GM18909 (cell line): ENCODE data around the gene AP5B1.
A peak's percentile ranks its signal among the peaks of the same experiment; 100 is the strongest.

Source experiments
- ATAC-seq: cut with Tn5 transposase; IDR thresholded peaks from one replicate; pipeline ENCODE4 v1.9.1; 2021; ENCODE audit warnings: mild to moderate bottlenecking; ENCODE audit not compliant: unreplicated experiment, poor library complexity

Gene AP5B1

DNA sequence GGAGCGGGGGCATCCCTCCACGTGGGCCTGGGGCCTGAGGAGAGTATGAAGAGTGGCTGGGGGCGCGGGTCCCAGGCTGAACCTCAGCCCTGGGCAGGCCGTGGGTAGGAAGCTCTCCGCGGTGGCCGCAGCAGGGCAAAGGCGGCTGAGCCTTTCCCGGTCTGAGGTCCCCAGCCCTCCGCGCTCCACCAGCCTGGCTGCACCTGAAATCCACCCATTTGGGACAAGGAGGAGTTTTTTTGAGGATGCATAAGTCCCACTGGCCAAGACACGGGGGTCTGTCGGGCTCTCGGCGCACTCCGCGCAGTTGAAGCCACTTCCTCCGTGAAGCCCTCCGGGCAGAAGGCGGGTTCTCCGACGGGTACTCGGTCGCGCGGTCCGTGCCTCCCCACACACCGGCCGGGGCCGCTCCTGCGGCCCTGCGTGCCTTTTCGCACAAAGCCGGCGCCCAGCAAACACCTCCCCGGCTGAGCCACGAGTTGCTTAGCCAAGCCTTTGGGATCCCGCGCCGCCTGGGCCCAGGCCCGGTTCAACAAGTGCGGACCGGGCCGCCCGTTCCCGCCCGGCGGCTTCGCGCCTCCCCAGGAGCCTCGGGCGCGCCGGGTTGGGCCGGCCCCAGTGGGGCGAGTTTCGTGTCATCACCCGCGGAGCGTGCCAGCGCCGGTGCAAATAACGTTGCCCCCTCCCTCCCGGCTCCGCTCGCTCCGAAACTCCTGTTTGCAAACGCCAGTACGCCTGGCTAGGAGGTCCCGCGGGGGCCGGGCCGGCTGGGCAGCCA, 5.4 kb upstream of the AP5B1 start:
- no peak for ATAC-seq

DNA sequence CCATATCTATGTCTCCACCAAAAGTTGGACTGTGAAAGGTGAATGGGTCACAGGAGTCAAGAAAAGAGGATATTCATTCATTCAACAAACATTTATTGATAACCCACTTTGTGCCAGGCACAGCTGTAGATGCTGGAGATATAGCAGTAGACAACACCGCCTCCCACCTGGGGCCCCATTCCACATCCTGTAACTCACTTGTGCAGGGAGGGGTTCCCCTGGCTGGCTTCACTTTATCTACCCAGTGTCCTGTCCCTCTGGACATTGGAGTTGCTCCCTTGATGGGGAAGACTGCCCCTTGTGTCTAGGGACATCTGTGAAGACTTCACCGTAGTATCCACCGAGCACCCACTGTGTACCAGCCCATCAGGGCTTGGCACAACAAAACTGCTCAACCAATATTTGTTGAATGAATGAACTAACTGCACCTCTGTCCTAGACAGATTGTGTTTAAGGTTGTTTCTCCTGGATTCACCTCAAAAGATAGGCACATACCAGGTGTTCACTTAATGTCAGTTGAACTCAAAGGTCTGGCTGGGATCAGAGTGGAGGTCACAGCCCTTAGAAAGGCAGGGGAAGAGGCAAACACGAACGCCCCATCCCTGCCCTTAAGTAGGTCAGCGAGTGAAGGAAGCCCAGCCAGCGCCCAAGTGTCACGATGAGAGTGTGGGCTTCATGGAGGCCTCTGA, 4.7 kb upstream of the AP5B1 start:
- no peak for ATAC-seq

DNA sequence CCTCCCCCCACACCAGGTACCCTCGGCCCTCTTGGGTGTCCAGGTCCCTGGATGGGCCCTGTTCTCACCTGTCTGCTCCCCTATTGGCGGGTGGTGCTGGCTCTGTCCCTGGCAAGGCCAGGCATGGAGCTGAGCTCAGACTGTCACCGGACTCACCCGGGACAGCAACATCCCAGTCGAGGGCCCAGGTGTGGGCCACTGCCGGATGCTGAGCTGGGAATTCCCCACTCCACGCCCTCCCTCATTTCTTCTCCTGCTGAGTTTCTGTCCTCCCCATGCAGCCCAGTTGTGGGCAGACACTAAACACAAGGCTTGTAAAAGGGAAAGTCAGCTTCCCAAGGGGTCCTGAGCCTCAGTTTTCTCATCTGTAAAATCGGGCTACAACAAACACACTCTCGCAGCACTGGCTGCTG, 2.0 kb upstream of the AP5B1 start:
- no peak for ATAC-seq

DNA sequence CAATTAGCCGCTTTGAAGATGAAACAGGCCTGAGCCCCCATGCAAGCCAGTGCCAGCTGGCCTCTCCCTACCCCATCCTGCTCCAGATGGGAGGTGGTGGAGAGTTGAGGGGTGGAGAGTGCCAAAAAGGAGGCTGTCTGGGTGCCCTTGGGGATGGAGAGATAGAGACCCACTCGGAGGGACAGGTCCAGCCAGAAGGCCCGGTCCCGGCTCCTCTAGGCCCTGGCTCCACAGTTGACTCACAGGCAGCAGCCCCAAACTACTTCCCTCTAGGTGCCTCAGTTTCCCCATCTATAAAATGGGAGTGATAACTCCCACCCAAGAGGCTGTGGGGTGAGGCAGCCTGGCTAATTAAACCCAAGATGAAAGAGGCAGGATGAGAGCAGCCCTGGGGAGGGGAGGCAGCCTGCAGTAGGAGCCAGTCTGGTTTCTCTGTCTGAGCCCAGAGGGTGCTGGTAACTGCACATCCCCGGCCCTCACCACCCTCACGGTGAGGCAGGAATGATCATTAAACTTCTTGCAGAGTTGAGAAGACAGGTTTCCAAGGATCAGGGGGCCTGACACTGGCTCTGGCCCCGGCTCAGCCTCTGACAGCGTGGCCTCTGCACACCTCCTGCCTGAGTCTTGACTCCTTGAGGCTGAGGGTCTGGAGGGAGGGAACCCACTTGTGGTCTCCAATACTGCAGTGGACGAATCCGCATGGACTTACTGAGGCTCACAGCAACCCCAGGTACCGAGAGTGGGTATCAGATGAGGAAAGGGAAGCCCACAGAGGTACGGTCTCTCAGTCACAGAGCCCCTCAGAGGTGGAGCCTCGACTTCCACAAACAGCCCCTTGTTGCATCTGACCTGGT, 1.4 kb upstream of the AP5B1 start:
- no peak for ATAC-seq

DNA sequence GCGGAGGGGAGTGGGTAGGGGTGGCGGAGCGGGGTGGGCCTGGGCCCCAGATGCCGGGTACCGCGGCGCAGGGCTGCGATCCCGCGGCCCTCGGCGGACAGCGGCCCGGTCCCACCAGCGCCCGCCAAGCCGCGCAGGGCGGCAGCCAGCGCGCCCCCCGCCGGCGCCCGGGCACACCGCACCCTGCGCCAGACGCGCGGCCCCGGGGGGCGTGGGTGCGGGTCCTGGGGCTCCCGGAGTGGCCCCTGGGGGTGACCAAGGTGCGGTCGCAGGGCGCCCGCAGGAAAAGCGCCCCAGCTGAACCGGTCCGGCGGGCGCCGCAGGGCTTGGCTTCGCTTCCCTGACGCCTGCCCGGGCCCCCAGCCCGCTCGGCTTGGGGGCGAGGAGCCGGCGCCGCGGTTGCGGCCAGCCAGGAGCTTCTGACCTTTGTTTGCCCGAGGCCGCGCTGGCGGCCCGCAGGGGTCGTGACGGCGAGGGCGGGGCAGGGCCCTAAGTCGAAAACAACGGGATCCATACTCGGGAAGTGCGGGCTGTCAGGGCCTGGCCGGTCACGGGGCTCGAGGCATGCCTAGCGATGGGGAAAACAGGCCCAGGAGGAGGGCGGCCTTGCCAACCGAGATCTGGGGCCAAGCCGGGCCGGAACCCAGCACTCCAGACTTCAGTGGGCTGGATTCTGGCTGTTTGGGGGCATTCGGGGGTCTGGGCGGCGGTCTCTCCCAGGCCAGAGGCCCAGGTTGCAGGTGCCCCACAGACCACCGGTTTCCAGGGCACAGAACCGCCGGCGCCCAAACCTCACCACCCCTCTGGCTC, 581 bp upstream of the AP5B1 start:
- peak; percentile 37 for ATAC-seq

DNA sequence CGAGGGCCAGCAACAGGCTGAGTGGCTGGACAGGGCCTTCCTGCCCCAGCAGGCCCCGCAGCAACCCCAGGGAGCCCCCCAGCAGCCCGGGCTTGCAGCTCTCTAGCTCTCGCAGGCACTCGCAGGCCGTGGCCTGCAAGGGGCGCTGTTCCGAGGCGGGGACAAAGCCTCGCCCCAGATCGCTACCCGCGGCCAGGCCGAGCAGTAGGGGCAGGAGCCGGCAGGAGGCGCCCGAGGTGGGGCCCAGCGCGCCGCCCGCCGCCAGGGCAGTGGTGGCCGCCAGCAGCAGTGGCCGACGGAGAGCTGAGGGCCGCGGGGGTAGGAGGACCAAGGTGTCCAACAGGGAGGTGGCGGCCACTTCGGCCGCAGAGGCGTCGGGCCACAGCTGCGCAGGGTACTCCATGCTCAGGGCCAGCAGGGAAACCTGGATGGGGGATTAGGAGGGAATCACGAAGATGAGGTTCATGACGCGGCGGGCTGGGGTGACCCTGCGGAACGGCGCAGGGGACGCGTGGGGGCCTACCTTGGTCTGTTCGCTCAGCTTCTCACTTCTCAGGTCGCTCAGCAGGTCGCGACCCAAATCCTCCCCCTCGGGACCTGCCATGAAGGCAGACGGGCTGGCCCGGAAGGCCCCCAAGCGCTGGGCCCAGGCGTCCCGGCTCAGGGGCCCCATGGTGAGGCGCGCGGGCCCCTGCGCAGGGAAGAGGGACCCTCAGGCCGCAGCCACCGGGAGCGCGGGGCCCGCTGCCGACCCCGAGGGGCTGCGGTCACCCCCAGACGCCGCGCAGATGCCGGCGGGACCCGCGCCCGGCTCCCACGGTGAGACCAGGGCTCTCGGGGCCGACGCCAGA, 632 bp downstream of the AP5B1 start:
- ATAC-seq: peak; percentile 45

DNA sequence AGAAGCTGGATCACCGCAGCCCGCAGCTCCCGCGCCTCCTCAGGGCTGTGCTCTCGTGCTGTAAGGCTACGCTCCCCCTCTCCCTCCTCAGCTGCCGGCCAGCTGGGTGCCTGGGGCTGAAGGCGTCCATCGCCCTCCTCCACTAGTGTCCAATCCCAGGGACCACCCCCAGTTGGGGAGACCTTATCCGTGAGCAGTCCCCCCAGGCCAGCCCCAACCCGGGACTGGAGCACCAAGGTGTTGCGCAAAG, 1.2 kb downstream of the AP5B1 start:
- ATAC-seq: no peak

DNA sequence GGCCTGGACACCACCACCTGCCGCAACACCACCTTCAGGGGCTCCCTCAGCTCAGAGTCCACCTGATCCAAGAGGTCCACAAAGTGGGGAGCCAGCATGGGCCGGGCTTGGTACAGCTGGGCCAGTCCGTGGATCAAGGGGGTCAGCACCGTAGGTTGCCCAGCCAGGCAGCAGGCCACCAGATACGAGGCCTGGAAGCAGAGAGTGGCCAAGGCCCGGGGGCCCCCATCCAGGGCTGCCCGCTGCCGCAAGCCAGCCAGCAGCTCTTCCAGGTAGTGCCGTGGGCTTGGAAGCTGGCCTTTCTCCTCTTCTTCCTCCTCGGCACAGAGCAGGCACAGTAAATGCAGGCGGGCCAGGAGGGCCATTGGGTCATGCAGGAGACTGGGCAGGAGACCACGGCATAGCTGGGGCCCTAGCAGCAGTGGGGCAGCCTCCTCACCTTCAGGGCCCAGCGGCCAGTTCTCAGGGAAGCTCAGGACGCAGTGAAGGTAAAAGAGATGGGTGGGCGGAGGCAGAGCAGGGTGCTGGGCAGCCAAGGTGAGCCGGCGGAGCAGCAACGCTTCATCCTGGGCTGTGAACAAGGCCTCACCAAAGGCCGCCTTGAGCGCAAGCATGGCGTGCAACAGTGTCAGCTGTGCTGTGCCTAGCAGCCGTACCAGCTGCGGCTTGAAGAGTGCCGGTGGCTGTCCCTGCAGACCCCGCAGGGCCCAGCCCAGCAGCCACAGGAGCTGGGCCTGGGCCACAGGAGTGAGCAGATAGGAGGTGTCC, 1.7 kb downstream of the AP5B1 start:
- ATAC-seq: no peak

DNA sequence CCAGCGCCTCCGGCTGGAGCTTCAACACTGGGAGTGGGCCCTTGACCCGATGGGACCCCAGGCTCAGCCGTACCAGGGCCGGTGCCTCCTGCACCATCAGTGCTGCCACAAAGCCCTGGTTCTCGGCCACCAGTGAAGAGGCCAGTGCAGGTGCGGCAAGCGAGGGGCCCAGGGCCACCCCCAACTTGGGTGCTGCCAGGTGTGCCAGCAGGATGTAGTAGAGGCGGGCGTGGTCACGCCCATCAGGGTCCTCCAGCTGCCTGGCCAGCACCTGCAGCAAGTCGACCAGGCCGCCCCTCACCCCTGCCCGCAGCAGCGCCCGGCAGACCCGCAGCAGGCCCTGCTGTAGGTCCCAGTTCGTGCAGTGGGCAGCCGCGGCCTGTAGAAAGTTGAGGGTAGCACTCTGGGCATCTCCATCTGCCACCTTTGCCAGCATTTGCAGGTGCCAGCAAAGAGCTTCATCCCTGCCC, 2.3 kb downstream of the AP5B1 start:
- ATAC-seq: no peak

DNA sequence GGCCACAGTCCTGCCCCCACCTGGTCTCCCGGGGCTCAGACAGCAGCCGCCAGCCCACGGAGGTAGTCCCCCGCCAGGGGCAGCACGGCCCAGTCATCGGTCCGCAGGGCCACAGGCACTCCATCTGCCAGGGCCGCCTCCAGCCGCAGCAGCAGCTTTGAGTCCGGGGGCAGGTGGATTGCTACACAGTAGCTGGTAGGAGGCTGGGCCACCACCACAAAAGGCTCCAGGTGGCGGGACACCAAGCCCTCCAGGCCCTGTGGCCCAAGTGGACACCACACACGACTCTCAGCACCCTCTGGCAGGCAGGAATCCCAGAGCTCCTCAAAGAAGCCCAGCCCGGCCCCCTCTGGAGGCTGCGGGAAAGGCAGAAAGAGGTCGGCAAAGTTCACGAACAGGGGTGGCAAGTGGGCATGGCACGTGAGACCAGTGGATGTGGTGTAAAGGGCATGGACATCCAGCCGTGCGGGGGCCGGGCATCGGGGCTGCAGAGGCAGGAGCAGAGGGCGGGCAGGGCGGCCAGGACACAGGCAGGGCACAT, 2.9 kb downstream of the AP5B1 start:
- ATAC-seq: no peak

DNA sequence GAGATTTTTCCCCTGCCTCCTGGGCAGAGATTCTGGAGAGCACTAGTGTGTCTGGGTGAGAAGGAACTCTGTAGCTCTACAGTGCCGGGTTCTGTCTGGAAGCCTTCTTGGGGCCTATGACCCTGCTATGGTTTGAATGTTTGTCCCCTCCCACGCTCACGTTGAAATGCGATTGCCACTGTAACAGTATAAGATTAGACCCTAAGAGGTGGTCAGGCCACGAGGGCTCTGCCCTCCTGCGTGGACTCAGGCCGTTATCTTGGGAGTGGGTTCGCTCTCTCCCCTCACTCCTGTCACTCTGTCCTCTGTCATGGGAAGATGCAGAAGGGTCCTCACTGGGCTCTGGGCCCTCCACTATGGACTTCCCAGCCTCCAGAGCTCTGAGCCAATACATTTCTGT, 3.5 kb downstream of the AP5B1 start:
- no peak for ATAC-seq

DNA sequence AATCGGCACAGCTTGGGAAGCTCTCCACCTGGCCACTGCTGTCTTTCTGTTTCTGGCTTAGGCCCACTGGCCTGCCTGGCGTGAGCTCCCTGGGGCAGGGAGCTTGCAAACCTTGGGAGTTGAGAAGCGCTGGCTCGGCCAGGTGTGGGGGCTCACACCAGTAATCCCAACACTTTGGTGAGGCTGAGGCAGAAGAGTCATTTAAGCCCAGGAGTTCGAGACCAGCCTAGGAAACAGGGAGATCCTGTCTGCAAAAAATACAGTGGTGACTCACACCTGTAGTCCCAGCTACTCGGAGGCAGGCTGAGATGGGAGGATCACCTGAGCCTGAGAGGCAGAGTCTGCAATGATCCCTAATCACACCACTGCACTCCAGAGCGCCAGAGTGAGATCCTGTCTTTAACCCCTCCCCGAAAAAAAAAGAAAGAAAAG, 4.0 kb downstream of the AP5B1 start:
- no peak for ATAC-seq

DNA sequence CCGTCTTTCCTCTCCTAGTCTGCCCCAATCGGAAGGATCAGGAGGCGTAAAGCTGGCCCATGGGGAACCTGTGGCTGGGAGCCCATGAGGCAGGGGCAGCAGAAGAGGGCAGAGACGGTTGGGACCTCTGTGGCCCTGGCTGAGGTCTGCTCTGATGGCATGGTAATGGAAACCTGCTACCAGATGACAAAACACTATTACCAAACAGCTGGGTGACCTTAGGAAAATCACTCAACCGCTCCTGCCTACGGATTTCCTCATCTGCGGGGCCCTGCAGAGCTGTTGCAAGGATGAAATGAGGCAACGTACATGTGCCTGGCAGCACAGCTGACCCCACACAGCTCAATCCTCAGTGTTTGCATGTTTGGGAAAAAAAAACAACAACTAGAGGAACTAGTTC, 4.6 kb downstream of the AP5B1 start:
- ATAC-seq: no peak

DNA sequence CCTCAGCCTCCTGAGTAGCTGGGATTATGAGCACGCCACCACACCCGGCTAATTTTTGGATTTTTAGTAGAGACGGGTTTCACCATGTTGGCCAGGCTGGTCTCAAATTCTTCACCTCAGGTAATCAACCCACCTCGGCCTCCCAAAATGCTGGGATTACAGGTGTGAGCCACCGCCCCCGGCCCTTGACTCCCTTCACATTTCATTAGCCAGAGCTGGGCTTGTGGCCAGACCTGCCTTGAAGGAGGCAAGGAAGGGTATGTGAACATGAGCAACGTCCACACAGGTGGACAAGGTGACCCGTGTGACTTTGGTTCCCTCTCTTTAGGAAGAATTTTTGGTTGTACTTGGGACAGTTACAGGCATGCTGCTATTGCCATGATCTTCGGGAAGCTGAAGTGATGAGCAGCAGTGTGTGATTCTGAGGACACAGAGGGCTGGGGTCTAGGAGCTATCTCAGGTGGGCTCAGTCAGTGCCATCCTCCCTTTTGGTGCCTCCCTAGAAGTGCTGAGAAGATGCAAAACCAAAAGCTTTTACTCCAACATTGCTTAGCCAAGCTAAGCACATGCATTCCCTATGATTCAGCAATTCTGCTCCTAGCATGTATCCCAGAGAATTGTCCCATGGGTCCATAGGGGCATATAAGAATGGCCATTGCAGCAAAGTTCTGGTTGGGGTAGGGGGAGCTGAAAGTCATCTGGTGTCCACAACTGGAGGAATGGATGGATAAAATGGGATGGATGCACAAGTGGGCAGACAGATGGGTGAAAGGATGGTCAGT, 6.1 kb downstream of the AP5B1 start:
- ATAC-seq: no peak

DNA sequence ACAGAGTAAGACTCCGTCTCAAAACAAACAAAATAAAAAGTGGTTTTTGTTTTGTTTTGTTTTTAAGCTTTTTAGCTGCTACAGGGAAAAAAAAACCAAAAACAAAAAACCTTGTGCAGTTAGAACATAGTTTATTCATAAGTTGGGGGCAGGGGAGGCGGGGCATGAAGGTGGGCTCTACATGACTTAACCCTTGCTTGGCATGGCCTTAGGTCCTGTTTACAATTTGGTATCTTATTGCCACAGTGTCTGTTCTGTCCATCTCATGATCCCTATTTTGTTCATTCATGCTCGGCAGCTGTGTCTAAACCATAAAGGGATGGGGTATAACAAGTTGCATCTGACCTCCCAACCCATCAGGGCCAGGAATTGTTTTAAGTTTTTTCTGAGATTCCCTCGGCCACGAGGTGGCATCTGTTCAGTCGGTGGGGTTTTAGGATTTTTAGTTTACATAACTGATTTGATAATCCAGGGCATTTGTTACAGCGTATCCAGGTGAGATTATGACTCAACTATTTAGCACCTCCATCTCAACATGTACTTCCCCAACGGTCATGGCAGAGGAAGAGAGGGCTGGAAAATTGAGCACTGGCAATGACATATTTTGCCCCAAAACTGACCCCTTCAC, 6.9 kb downstream of the AP5B1 start:
- no peak for ATAC-seq

DNA sequence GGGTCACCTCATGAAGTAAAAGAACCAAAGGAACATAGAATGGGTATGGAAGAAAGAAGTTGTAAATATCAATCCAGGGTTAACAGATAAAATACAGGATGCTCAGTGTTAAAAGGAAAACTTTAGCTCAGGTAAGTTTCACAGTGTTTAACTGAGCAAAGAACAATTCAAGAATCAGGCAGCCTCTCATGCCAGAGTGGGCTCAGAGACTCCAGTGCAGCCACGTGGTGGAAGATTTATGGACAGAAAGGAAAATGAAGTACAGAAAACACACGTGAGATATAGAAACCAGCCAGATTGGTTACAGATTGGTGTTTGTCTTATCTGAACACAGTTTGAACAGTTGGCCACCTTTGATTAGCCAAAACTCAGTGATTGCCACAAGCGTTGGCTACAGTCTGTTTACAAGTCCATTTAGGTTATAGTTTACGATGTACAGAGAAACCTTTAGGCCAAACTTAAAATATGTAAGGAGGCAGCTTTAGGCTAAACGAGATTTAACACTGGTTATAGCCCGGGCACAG, 9.1 kb downstream of the AP5B1 start:
- no peak for ATAC-seq

DNA sequence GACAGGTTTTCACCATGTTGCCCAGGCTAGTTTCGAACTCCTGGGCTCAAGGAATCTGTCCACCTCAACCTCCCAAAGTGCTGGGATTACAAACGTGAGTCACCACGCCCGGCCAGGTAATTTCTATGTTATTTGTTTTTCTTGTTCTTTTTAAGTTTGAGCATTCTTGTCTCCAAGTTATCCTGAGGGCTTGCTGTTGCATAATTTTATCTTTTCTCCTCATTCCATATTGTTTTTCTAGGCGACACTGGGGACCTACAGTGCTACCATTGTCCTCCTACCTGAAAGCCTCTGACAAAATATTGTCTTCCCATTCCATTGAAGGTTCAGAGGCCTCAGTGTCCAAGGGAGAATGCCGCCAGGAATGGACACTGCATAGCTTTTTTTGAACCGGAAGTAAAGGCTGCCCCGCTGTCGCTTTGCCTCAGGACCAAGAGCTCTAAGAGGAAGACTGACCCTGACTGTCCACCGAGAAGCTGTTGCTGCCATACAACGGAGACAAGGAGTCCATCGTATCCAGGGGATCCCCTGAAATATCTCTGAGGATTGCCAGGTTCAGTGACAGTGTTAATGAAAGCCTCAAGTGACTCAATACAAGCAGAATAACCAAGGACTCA, 9.7 kb downstream of the AP5B1 start:
- no peak for ATAC-seq
